ENCODE results near the gene COL23A1.
"Not testable (repeated sequence)": the region's sequence is repeated elsewhere in the genome, so short reads cannot be mapped to it uniquely, and the experiment has no call there.

The COL23A1 gene

GRCh38 chr5:178305801-178306200 lies 284.4 kb downstream of the COL23A1 start:
- Mint-ChIP-seq H3K4me1 (peaks cover 80% of the 10 kb centered on the region), H3K36me3 (ENCODE audit: low read depth) (peaks cover 25% of the 10 kb centered on the region), H3K4me3 (peak overlapping the region; percentile 25), H3K27me3 (ENCODE audit: low read depth, poor library complexity) (no peaks in the 10 kb centered on the region), H3K9me3 (peaks cover 19% of the 10 kb centered on the region), H3K27ac (no peak overlapping the region)
- no peak for DNase-seq
- TF ChIP-seq CTCF (IDR thresholded peaks at IDR 0.05): no peak

DNA sequence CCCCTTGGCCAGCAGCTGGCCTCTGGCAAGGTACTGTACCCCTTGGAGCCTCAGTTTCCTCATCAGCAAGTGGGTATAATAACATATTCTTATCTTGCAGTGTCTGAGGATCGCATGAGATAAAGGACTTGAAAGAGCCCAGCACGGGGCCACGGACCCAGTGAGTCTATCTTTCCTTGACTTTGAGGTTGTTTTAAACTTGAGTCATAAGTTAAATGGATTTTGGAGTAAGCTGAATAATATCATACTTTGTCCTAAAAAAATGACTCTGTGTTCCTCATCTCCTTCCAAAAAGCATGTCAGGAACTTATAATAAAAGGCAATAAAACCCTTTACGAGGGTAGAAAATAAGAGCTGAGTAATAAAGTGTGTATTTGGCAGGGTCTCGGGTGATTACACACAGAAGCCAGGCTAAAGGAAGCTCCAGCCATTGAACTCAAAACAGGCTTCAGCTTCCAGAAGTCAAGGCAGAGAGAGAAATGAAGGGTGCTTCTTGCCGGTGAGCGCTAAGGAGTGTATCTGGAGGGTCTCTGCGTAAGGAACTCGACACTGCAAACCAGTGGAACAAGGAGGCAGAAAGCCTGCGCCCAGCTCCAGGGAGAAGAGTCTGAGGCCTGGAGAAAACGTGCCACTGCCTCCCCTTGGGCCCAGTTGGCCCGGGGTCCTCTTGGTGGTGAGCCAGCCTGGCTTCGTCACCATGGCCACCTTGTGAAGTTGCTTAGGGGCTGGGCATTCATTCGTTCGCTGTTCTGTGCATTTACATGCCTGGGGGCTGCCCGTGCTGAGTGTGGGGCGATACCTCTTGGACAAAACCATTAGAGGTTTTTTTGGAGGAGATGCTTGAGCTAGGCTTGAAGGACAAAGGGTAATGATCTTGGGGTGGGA lies 285.2 kb downstream of the COL23A1 start:
- no peak for DNase-seq
- Mint-ChIP-seq H3K27me3 (ENCODE audit: low read depth, poor library complexity) (no peaks in the 10 kb centered on the region), H3K4me3 (peak overlapping the region; percentile 25), H3K9me3 (peaks cover 25% of the 10 kb centered on the region), H3K4me1 (peaks cover 79% of the 10 kb centered on the region), H3K36me3 (ENCODE audit: low read depth) (peaks cover 26% of the 10 kb centered on the region), H3K27ac (peak overlapping the region; percentile 81)
- TF ChIP-seq CTCF (IDR thresholded peaks at IDR 0.05): no peak

GRCh38 chr5:178304016-178304415 lies 286.2 kb downstream of the COL23A1 start:
- DNase-seq: no peak
- peaks cover 26% of the 10 kb centered on the region for H3K36me3 Mint-ChIP-seq (ENCODE audit: low read depth)
- H3K27me3 Mint-ChIP-seq (ENCODE audit: low read depth, poor library complexity): no peaks in the 10 kb centered on the region
- no peak for TF ChIP-seq CTCF (IDR thresholded peaks at IDR 0.05)
- no peak overlapping the region for H3K27ac Mint-ChIP-seq
- H3K4me1 Mint-ChIP-seq: peaks cover 74% of the 10 kb centered on the region
- H3K9me3 Mint-ChIP-seq: peaks cover 25% of the 10 kb centered on the region
- H3K4me3 Mint-ChIP-seq: no peak overlapping the region

DNA sequence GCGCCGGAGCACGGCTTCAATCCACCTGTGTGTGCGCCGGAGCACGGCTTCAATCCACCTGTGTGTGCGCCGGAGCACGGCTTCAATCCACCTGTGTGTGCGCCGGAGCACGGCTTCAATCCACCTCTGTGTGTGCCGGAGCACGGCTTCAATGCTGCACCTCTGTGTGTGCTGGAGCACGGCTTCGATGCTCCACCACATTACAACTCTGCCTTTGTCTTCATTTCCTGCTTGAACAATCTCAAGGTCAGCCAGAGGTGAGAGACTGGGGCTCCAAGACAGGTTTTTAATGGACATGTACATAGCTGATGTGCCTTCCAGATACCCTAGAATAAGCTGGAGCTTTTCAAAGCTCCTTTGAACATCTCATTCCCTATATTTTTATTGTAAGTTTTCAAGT lies 287.9 kb downstream of the COL23A1 start:
- H3K36me3 Mint-ChIP-seq (ENCODE audit: low read depth): peaks cover 26% of the 10 kb centered on the region
- not testable (repeated sequence) for H3K27me3 Mint-ChIP-seq (ENCODE audit: low read depth, poor library complexity); H3K27ac Mint-ChIP-seq; H3K4me3 Mint-ChIP-seq; DNase-seq
- peaks cover 25% of the 10 kb centered on the region for H3K9me3 Mint-ChIP-seq
- peaks cover 57% of the 10 kb centered on the region for H3K4me1 Mint-ChIP-seq

DNA sequence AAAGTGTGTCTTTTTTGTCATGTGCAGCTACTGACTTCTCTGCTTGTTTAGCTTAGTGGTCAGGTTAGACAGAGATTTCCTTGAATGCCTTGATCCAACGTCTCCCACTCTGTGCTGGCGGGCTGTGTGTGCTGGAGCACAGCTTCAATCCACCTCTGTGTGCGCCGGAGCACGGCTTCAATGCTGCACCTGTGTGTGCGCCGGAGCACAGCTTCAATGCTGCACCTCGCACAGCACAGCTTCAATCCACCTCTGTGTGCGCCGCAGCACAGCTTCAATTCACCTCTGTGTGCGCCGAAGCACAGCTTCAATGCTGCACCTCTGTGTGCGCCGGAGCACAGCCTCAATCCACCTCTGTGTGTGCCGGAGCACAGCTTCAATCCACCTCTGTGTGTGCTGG lies 288.6 kb downstream of the COL23A1 start:
- peak overlapping the region; percentile 51 for H3K27ac Mint-ChIP-seq
- peaks cover 25% of the 10 kb centered on the region for H3K9me3 Mint-ChIP-seq
- peaks cover 3% of the 10 kb centered on the region for H3K27me3 Mint-ChIP-seq (ENCODE audit: low read depth, poor library complexity)
- no peak for TF ChIP-seq CTCF (IDR thresholded peaks at IDR 0.05)
- peak overlapping the region; percentile 24 for H3K4me3 Mint-ChIP-seq
- H3K36me3 Mint-ChIP-seq (ENCODE audit: low read depth): peaks cover 26% of the 10 kb centered on the region
- no peak for DNase-seq
- H3K4me1 Mint-ChIP-seq: peaks cover 50% of the 10 kb centered on the region

DNA sequence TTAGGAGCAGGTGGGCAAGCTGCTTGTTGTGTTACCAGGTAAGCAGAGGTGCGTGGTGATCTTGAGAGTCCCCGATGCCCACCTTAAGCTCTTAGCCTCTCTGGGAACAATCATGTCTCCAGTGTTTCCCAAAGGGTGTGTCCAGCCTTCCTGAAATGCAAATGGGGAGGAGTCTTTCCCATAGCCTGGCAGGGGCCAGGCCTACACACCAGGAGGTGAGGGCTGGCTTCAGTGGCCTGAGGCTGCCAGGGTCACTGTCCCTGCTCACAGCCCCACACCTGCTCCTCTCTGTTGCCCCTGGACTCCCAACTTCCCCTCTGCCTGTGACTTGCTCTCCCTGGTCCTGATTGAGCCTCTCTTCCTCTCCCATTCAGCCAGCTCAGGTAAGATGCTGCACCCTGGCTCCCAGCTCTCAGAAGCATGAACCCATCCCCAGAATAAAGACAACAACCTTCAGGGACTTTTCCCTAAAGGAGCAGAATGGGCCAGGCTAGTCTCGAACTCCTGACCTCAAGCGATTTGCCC lies 291.8 kb downstream of the COL23A1 start:
- Mint-ChIP-seq H3K4me1 (peaks cover 27% of the 10 kb centered on the region), H3K27me3 (ENCODE audit: low read depth, poor library complexity) (peaks cover 7% of the 10 kb centered on the region), H3K27ac (no peak overlapping the region), H3K4me3 (no peak overlapping the region), H3K36me3 (ENCODE audit: low read depth) (peaks cover 17% of the 10 kb centered on the region), H3K9me3 (peaks cover 23% of the 10 kb centered on the region)
- no peak for DNase-seq
- no peak for TF ChIP-seq CTCF (IDR thresholded peaks at IDR 0.05)

Measured in nephron progenitor cell (in vitro differentiated cells).